Coronary artery (tissue), 2 donors: ENCODE results near the gene CANT1.

ENCODE experiments used
- DNase-seq: peaks from one replicate; pipeline ENCODE4 v3.0.0-alpha.2; 2017; ENCODE audit warnings: low spot score
- H3K27ac ChIP-seq, 2 donors: fragments of 200-600 bp; sonication (generic); one replicate each; pipeline ENCODE4 v1.5.1; 2016 to 2019
- H3K4me3 ChIP-seq: fragments of 200-600 bp; sonication (generic); 2 replicates; pipeline ENCODE4 v1.5.1; 2016; ENCODE audit warnings: mild to moderate bottlenecking, moderate library complexity
- CTCF ChIP-seq: fragments of 200-600 bp; sonication (generic); IDR thresholded peaks from one replicate; pipeline ENCODE4 v1.5.1; 2019; ENCODE audit warnings: antibody characterized with exemption

The CANT1 gene

GRCh38 chr17:78971756-78972506, 37.6 kb downstream of the CANT1 start:
- H3K27ac ChIP-seq: no peak overlapping the region
- H3K4me3 ChIP-seq: no peak overlapping the region
- no peak for TF ChIP-seq CTCF
- no peak for DNase-seq

GRCh38 chr17:78970834-78971755, 38.5 kb downstream of the CANT1 start:
- DNase-seq: no peak
- peak; percentile 92 for TF ChIP-seq CTCF
- Histone ChIP-seq H3K4me3 (no peak overlapping the region), H3K27ac (no peak overlapping the region)

- TF ChIP-seq CTCF: no peak
- no peak for DNase-seq
- no peak overlapping the region for H3K27ac ChIP-seq
- H3K4me3 ChIP-seq: no peak overlapping the region
Measured at GRCh38 chr17:78969865-78970264, 39.7 kb downstream of the CANT1 start.

- DNase-seq: no peak
- Histone ChIP-seq H3K4me3 (no peak overlapping the region), H3K27ac (no peak overlapping the region)
- TF ChIP-seq CTCF: no peak
Measured at GRCh38 chr17:78967782-78968362, 41.7 kb downstream of the CANT1 start.

- DNase-seq: no peak
- TF ChIP-seq CTCF: no peak
- Histone ChIP-seq H3K27ac (no peak overlapping the region), H3K4me3 (no peak overlapping the region)
Measured at GRCh38 chr17:78966910-78967600, 42.5 kb downstream of the CANT1 start.

- no peak overlapping the region for H3K27ac ChIP-seq
- TF ChIP-seq CTCF: no peak
- no peak overlapping the region for H3K4me3 ChIP-seq
- no peak for DNase-seq
Measured at GRCh38 chr17:78966123-78966813, 43.3 kb downstream of the CANT1 start.
